Lung (tissue), 12 donors: ENCODE results near the gene RBKS. TPM values are rescaled to one million over a fixed set of nuclear protein-coding genes. Genes with fewer than 3 reads are reported as not detected.

Source experiments
- ATAC-seq: fragments of 200-7000 bp; cut with Tn5 transposase; one replicate; pipeline ENCODE4 v1.9.1; 2020; ENCODE audit warnings: moderate number of reproducible peaks; ENCODE audit not compliant: insufficient read depth, low FRiP score
- DNase-seq, 3 donors: peaks; one replicate each; pipeline ENCODE4 v3.0.0-alpha.2; 2013 to 2017
- H3K27ac ChIP-seq, 2 donors: one replicate each; pipeline ENCODE4 v1.5.1; 2013; ENCODE audit warnings: mild to moderate bottlenecking in 2 of 2, moderate library complexity in 2 of 2, control low read depth in 1 of 2, inconsistent platforms in 1 of 2, low read depth in 1 of 2, low read length in 1 of 2
- H3K27me3 ChIP-seq, 3 donors: one replicate each; pipeline ENCODE4 v1.5.1; 2013; ENCODE audit warnings: low read length in 2 of 3; ENCODE audit not compliant: control insufficient read depth in 3 of 3, insufficient read depth in 3 of 3
- H3K36me3 ChIP-seq, 4 donors: one replicate each; pipeline ENCODE4 v1.5.1; 2013; ENCODE audit warnings: low read length in 4 of 4, mild to moderate bottlenecking in 1 of 4, moderate library complexity in 1 of 4; ENCODE audit not compliant: control insufficient read depth in 4 of 4, insufficient read depth in 4 of 4
- H3K4me1 ChIP-seq, 5 donors: one replicate each; pipeline ENCODE4 v1.5.1; 2013; ENCODE audit warnings: low read length in 5 of 5, mild to moderate bottlenecking in 2 of 5, moderate library complexity in 1 of 5; ENCODE audit not compliant: control insufficient read depth in 5 of 5, insufficient read depth in 5 of 5
- H3K4me3 ChIP-seq: one replicate; pipeline ENCODE4 v1.5.1; 2013; ENCODE audit warnings: mild to moderate bottlenecking, control low read depth, moderate library complexity
- H3K9ac ChIP-seq, 2 donors: one replicate each; pipeline ENCODE4 v1.5.1; 2013; ENCODE audit warnings: low read length in 2 of 2, control low read depth in 1 of 2; ENCODE audit not compliant: insufficient read depth in 1 of 2
- H3K9me3 ChIP-seq, 4 donors: one replicate each; pipeline ENCODE4 v1.5.1; 2013; ENCODE audit warnings: low read length in 3 of 4, mild to moderate bottlenecking in 1 of 4, moderate library complexity in 1 of 4; ENCODE audit not compliant: control insufficient read depth in 4 of 4, insufficient read depth in 3 of 4
- CTCF ChIP-seq: IDR thresholded peaks from 2 replicates; pipeline ENCODE4 v1.5.1; 2012; ENCODE audit warnings: mild to moderate bottlenecking; ENCODE audit errors: control extremely low read depth, extremely low read depth
- WGBS, 2 donors: extraction: QIAGEN DNeasy Blood & Tissue Kit; methylation state at CpG; one replicate each; pipeline ENCODE4 v1.1.7; 2013; 5-methylcytosine and 5-hydroxymethylcytosine counted together
- polyA plus RNA-seq, 2 donors: library from polyadenylated mRNA; stranded (reverse); fragments of 200-250 nt; gene quantifications; one replicate each; pipeline ENCODE4 v1.2.1, GENCODE V29; 2013
- total RNA-seq, 2 donors: library from RNA; depleted of rRNA in 1 of 2; stranded (reverse); fragments of >200 nt in 1 of 2; gene quantifications; one replicate each; pipeline ENCODE4 v1.2.1, GENCODE V29; 2014 to 2021
- donor health status: control.
- donor health status: control.
- donor health status: Bipolar disorder and iron deficiency.
- donor health status: healthy.
- donor health status: DM: yes; HTN: yes; CAD: no.

RBKS gene
- total and polyA plus RNA-seq, 4 donors, result 3.9 to 5.1 (median 4.9) TPM

GRCh38 chr2:27771548-27772335 is 118.4 kb downstream of the RBKS start, which contains the start of gene MRPL33:
Gene MRPL33 (plus strand): TSS chr2:27771719. CDS start chr2:27771778, 59 bp downstream.
- Histone ChIP-seq H3K4me1 (peaks cover 0 to 17% (median 12%) of the 10 kb centered on the region in 5 donors), H3K36me3 (peaks cover 0 to 7% (median 3%) of the 10 kb centered on the region in 4 donors), H3K9ac (peak within 1 kb of the TSS; percentile 70 to 86), H3K27me3 (no peaks in the 10 kb centered on the region), H3K4me3 (peak within 1 kb of the TSS; percentile 73), H3K27ac (peak within 1 kb of the TSS; percentile 90 to 96), H3K9me3 (no peaks in the 10 kb centered on the region)
- ATAC-seq (peak; percentile 98), DNase-seq (peak; percentile 93 to 95 (median 93))
- TF ChIP-seq CTCF, result no peak
- WGBS, 2 donors, result 0 to 1% methylated on average over 48 of the region's 48 CpGs

DNA sequence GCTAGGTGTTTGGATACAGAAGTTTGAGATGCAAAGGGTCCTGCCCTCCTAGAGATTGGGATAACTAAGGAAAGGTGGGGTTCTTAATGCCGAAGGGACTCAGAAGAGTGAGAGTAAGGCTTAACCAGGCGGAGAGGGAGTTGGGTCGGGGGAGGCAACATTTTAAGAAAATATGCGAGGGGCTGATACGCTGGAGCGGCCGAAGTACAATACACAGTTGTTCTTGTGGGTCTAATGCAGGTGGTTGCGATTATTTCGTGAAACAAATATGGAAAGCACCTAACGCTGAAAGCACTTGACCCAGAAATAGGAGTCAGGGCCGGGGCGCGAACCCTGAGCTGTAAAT is 119.0 kb downstream of the RBKS start:
- peaks cover 0 to 7% (median 2%) of the 10 kb centered on the region in 4 donors for H3K36me3 ChIP-seq
- peak overlapping the region; percentile 84 to 96 for H3K27ac ChIP-seq
- H3K27me3 ChIP-seq, result no peaks in the 10 kb centered on the region
- ATAC-seq (no peak), DNase-seq (no peak)
- H3K9me3 ChIP-seq, result no peaks in the 10 kb centered on the region
- H3K4me3 ChIP-seq, result peak overlapping the region; percentile 73
- peaks cover 0 to 17% (median 12%) of the 10 kb centered on the region in 5 donors for H3K4me1 ChIP-seq
- no peak for TF ChIP-seq CTCF
- WGBS, 2 donors, result 10 to 12% methylated on average over 13 of the region's 13 CpGs
- peak overlapping the region; percentile 70 to 86 for H3K9ac ChIP-seq

GRCh38 chr2:27766287-27766661 is 123.9 kb downstream of the RBKS start:
- ATAC-seq (no peak), DNase-seq (peak in 1 of 3 donors; percentile 41)
- TF ChIP-seq CTCF, result no peak
- 74 to 92% methylated on average over 2 of the region's 2 CpGs for WGBS, 2 donors
- H3K9me3 ChIP-seq, result no peaks in the 10 kb centered on the region
- no peaks in the 10 kb centered on the region for H3K27me3 ChIP-seq
- H3K4me3 ChIP-seq, result no peak overlapping the region
- peaks cover 0 to 8% (median 5%) of the 10 kb centered on the region in 5 donors for H3K4me1 ChIP-seq
- H3K27ac ChIP-seq, result peak overlapping the region in 1 of 2 donors; percentile 87
- peak overlapping the region in 1 of 2 donors; percentile 78 for H3K9ac ChIP-seq
- no peaks in the 10 kb centered on the region for H3K36me3 ChIP-seq
